Gastrocnemius medialis (tissue), 4 donors: ENCODE data around the gene AIG1.

Experiments
- POLR2A ChIP-seq, 2 donors: fragments of 450-650 bp; IDR thresholded peaks; one replicate each; pipeline ENCODE4 v1.6.1; 2017; ENCODE audit warnings: antibody characterized with exemption in 2 of 2, mild to moderate bottlenecking in 2 of 2, moderate library complexity in 2 of 2
- TF ChIP-seq, protein P1 (sequence below), 5 experiments: fragments of 450-650 bp in 3 of 5; fragments of 200-600 bp in 2 of 5; sonication (generic) in 2 of 5; IDR thresholded peaks in 4 of 5; conservative IDR thresholded peaks in 1 of 5; 1 replicate in 4 of 5; 2 replicates in 1 of 5; pipeline ENCODE4 v1.5.1; 2016 to 2019; ENCODE audit warnings: antibody characterized with exemption in 5 of 5, mild to moderate bottlenecking in 3 of 5, moderate library complexity in 3 of 5

DNA sequence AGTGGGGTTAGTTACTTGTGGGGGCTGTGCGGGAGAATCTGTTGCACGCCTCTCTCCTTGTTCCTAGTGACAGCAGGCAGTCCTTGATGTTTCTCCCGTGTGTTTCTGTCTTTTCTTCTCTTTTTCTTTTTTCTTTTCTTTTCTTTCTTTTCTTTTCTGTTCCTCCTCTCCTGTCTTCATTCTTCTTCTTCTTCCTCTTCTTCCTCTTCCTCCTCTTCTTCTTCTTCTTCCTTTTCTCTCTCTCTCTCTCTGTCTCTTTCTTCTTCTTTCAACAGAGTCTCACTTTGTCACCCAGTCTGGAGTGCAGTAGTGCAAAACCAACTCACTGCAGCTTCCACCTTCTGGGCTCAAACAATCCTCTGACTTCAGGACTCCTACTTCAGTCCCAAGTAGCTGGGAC lies 6.8 kb upstream of the AIG1 start:
- TF ChIP-seq, protein P1, sequence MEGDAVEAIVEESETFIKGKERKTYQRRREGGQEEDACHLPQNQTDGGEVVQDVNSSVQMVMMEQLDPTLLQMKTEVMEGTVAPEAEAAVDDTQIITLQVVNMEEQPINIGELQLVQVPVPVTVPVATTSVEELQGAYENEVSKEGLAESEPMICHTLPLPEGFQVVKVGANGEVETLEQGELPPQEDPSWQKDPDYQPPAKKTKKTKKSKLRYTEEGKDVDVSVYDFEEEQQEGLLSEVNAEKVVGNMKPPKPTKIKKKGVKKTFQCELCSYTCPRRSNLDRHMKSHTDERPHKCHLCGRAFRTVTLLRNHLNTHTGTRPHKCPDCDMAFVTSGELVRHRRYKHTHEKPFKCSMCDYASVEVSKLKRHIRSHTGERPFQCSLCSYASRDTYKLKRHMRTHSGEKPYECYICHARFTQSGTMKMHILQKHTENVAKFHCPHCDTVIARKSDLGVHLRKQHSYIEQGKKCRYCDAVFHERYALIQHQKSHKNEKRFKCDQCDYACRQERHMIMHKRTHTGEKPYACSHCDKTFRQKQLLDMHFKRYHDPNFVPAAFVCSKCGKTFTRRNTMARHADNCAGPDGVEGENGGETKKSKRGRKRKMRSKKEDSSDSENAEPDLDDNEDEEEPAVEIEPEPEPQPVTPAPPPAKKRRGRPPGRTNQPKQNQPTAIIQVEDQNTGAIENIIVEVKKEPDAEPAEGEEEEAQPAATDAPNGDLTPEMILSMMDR (IDR thresholded peaks at IDR 0.05 in 4 of 5, conservative IDR thresholded peaks at IDR 0.05 in 1 of 5): no peak
- no peak for TF ChIP-seq POLR2A (IDR thresholded peaks at IDR 0.05)
